Subcutaneous adipose tissue (tissue), 4 donors: ENCODE results near the gene SNX24. TPM values are rescaled to one million over a fixed set of nuclear protein-coding genes. Genes with fewer than 3 reads are reported as not detected.

Experiments used
- small RNA-seq: library from RNA; depleted of rRNA; stranded (forward); fragments of <200 nt; gene quantifications from one replicate; pipeline ENCODE3, GENCODE V24; 2016
- total RNA-seq, 4 donors: library from RNA; depleted of rRNA; stranded (reverse); fragments of >200 nt; gene quantifications; one replicate each; pipeline ENCODE4 v1.1.0, GENCODE V29; 2016
- TF ChIP-seq, protein P1 (sequence below): fragments of 450-650 bp; IDR thresholded peaks from one replicate; pipeline ENCODE4 v1.5.1; 2016; ENCODE audit warnings: low read depth, mild to moderate bottlenecking, control low read depth, antibody characterized with exemption, moderate library complexity

The SNX24 gene
- total RNA-seq, 4 donors from 2014 or later = 5.8 to 33.9 (median 28.8) TPM

- TF ChIP-seq, protein P1, sequence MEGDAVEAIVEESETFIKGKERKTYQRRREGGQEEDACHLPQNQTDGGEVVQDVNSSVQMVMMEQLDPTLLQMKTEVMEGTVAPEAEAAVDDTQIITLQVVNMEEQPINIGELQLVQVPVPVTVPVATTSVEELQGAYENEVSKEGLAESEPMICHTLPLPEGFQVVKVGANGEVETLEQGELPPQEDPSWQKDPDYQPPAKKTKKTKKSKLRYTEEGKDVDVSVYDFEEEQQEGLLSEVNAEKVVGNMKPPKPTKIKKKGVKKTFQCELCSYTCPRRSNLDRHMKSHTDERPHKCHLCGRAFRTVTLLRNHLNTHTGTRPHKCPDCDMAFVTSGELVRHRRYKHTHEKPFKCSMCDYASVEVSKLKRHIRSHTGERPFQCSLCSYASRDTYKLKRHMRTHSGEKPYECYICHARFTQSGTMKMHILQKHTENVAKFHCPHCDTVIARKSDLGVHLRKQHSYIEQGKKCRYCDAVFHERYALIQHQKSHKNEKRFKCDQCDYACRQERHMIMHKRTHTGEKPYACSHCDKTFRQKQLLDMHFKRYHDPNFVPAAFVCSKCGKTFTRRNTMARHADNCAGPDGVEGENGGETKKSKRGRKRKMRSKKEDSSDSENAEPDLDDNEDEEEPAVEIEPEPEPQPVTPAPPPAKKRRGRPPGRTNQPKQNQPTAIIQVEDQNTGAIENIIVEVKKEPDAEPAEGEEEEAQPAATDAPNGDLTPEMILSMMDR = no peak
Observed at GRCh38 chr5:123037104-123037418, 191.6 kb downstream of the SNX24 start.

DNA sequence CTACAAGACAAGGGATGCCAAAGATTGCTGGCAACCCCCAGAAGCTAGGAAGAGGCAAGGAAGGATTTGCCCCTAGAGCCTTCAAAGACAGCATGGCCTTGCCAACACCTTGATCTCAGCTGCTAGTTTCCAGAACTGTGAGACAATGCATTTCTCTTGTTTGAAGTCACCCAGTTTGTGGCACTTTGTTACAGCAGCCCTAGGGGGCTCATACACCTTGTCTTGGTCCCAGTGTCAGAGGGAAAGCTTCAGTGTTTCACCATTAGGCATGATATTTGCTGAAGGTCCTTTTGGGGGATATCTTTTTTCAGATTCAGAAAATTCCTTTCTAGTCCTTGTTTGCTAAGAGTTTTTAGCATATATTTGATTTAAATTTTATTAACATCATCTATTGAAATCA is 194.3 kb downstream of the SNX24 start:
- TF ChIP-seq, protein P1 = no peak

- TF ChIP-seq, protein P1 = no peak
Observed at GRCh38 chr5:123044926-123045617, 199.7 kb downstream of the SNX24 start.

- TF ChIP-seq, protein P1 = no peak
Observed at GRCh38 chr5:123046222-123046621, 200.8 kb downstream of the SNX24 start.

DNA sequence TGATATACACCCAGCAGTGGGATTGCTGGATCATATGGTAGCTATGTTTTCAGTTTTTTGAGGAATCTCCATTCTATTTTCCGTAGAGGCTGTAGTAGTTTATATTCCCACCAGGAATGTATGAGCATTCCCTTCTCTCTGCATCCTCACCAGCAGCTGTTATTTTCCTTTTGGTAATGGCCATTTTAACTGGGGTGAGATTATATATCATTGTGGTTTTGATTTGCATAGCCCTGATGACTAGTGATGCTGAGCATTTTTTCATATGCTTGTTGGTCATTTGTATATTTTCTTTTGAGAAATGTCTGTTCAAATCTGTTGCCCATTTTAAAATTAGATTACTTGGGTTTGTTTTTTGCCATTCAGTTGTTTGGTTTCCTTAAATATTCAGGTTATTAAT is 202.3 kb downstream of the SNX24 start:
- TF ChIP-seq, protein P1 = no peak

GRCh38 chr5:123051206-123051605 is 205.8 kb downstream of the SNX24 start:
- TF ChIP-seq, protein P1 = no peak

Small RNAs within 50 kb of the gene (small RNA-seq; reads per million reads assigned to genes)
- gene RN7SL689P = not detected

Other genes starting within 250 kb of the SNX24 start
- gene SNX2, start 70.5 kb upstream of the SNX24 start, total RNA-seq = 100 to 1,000 TPM in 3 of 4 donors, 10 to 100 TPM in 1; 78.6 to 141 (median 118) TPM
- gene PPIC, start 191.1 kb downstream of the SNX24 start, total RNA-seq = 10 to 100 TPM; 20.0 to 35.2 (median 31.7) TPM
- under 1 TPM; 0.22 to 0.51 (median 0.35) TPM for gene PRDM6, start 243.6 kb downstream of the SNX24 start, total RNA-seq